ENCODE measurements around the gene BAD. TPM values are rescaled to one million over a fixed set of nuclear protein-coding genes. Genes with fewer than 3 reads are reported as not detected.

BAD gene
- total RNA-seq, 1 donor from 2014 or later: 47.0 TPM

- peaks cover 4% of the 10 kb centered on the region for H3K9me3 Mint-ChIP-seq (ENCODE audit: unreplicated experiment)
Measured at GRCh38 chr11:64304316-64305072, 20.0 kb upstream of the BAD start.

GRCh38 chr11:64304032-64304315, 19.5 kb upstream of the BAD start:
- H3K36me3 Mint-ChIP-seq (ENCODE audit: unreplicated experiment): no peaks in the 10 kb centered on the region
- peak overlapping the region; percentile 84 for H3K4me3 Mint-ChIP-seq (ENCODE audit: unreplicated experiment)
- no peak for TF ChIP-seq CTCF (IDR thresholded peaks at IDR 0.05; ENCODE audit: partially characterized antibody, unreplicated experiment)
- no peak overlapping the region for H3K27ac Mint-ChIP-seq (ENCODE audit: unreplicated experiment)
- DNase-seq: no peak
- peaks cover 11% of the 10 kb centered on the region for H3K27me3 Mint-ChIP-seq (ENCODE audit: unreplicated experiment)
- peaks cover 4% of the 10 kb centered on the region for H3K9me3 Mint-ChIP-seq (ENCODE audit: unreplicated experiment)
- H3K4me1 Mint-ChIP-seq (ENCODE audit: low read depth, unreplicated experiment): peaks cover 4% of the 10 kb centered on the region

More at GRCh38 chr11:64304316-64305072, 20.0 kb upstream of the BAD start:
- Mint-ChIP-seq H3K4me1 (ENCODE audit: low read depth, unreplicated experiment) (peaks cover 4% of the 10 kb centered on the region), H3K27me3 (ENCODE audit: unreplicated experiment) (peaks cover 10% of the 10 kb centered on the region), H3K36me3 (ENCODE audit: unreplicated experiment) (no peaks in the 10 kb centered on the region), H3K27ac (ENCODE audit: unreplicated experiment) (no peak overlapping the region), H3K4me3 (ENCODE audit: unreplicated experiment) (peak overlapping the region; percentile 84)
- peak; percentile 98 for DNase-seq
- peak; percentile 93 for TF ChIP-seq CTCF (IDR thresholded peaks at IDR 0.05; ENCODE audit: partially characterized antibody, unreplicated experiment)

- no peak for TF ChIP-seq CTCF (IDR thresholded peaks at IDR 0.05; ENCODE audit: partially characterized antibody, unreplicated experiment)
- Mint-ChIP-seq H3K9me3 (ENCODE audit: unreplicated experiment) (peaks cover 4% of the 10 kb centered on the region), H3K36me3 (ENCODE audit: unreplicated experiment) (no peaks in the 10 kb centered on the region), H3K27me3 (ENCODE audit: unreplicated experiment) (peaks cover 16% of the 10 kb centered on the region), H3K27ac (ENCODE audit: unreplicated experiment) (no peak overlapping the region), H3K4me3 (ENCODE audit: unreplicated experiment) (peak overlapping the region; percentile 84), H3K4me1 (ENCODE audit: low read depth, unreplicated experiment) (peaks cover 4% of the 10 kb centered on the region)
- DNase-seq: no peak
Measured at GRCh38 chr11:64303109-64304031, 18.9 kb upstream of the BAD start.

GRCh38 chr11:64299847-64300648, 15.6 kb upstream of the BAD start, which contains the start of gene CATSPERZ:
TSS of gene CATSPERZ (plus strand) at chr11:64300358. CDS start at chr11:64300411, 53 bp downstream.
- TF ChIP-seq CTCF (IDR thresholded peaks at IDR 0.05; ENCODE audit: partially characterized antibody, unreplicated experiment): no peak
- Mint-ChIP-seq H3K9me3 (ENCODE audit: unreplicated experiment) (peaks cover 7% of the 10 kb centered on the region), H3K4me1 (ENCODE audit: low read depth, unreplicated experiment) (peaks cover 2% of the 10 kb centered on the region), H3K27ac (ENCODE audit: unreplicated experiment) (no peak within 1 kb of the TSS), H3K4me3 (ENCODE audit: unreplicated experiment) (peak within 1 kb of the TSS; percentile 70), H3K36me3 (ENCODE audit: unreplicated experiment) (no peaks in the 10 kb centered on the region), H3K27me3 (ENCODE audit: unreplicated experiment) (peaks cover 33% of the 10 kb centered on the region)
- DNase-seq: no peak
